Activated naive CD8-positive, alpha-beta T cell treated with anti-CD3 and anti-CD28 coated beads, Interleukin-2, amount 50 U/mL, for 24 hours (primary cell): Measurements from ENCODE around the gene ACOT6.
"Not testable (repeated sequence)": the region's sequence is repeated elsewhere in the genome, so short reads cannot be mapped to it uniquely, and the experiment has no call there.

Experiments
- ATAC-seq: fragments of 150-1000 bp; cut with Tn5 transposase; one replicate; pipeline ENCODE4 v1.10.0; 2021
- DNase-seq: peaks from one replicate; pipeline ENCODE4 v3.0.0; 2021
- H3K27ac Mint-ChIP-seq: one replicate; pipeline ENCODE4 v1.8.0; 2021; ENCODE audit warnings: mild to moderate bottlenecking, mixed read lengths
- H3K27me3 Mint-ChIP-seq: one replicate; pipeline ENCODE4 v1.8.0; 2021; ENCODE audit warnings: mixed read lengths
- H3K36me3 Mint-ChIP-seq: one replicate; pipeline ENCODE4 v1.8.0; 2021; ENCODE audit warnings: low read depth, mixed read lengths
- H3K4me1 Mint-ChIP-seq: one replicate; pipeline ENCODE4 v1.8.0; 2021; ENCODE audit warnings: mixed read lengths
- H3K4me3 Mint-ChIP-seq: one replicate; pipeline ENCODE4 v1.8.0; 2021; ENCODE audit warnings: mild to moderate bottlenecking, moderate library complexity, mixed read lengths
- H3K9me3 Mint-ChIP-seq: one replicate; pipeline ENCODE4 v1.8.0; 2021; ENCODE audit warnings: mixed read lengths

The ACOT6 gene

GRCh38 chr14:73619524-73619923 lies 7.2 kb downstream of the ACOT6 start:
- Mint-ChIP-seq H3K9me3 (no peaks in the 10 kb centered on the region), H3K36me3 (no peaks in the 10 kb centered on the region), H3K4me3 (no peak overlapping the region), H3K27me3 (no peaks in the 10 kb centered on the region), H3K27ac (no peak overlapping the region), H3K4me1 (no peaks in the 10 kb centered on the region)
- ATAC-seq (no peak), DNase-seq (no peak)

- Mint-ChIP-seq H3K9me3 (no peaks in the 10 kb centered on the region), H3K27me3 (no peaks in the 10 kb centered on the region), H3K4me1 (no peaks in the 10 kb centered on the region), H3K27ac (no peak overlapping the region), H3K4me3 (no peak overlapping the region), H3K36me3 (no peaks in the 10 kb centered on the region)
- ATAC-seq (no peak), DNase-seq (no peak)
Observed at GRCh38 chr14:73620268-73620667, 8.0 kb downstream of the ACOT6 start.

- no peak for DNase-seq
- Mint-ChIP-seq H3K9me3 (no peaks in the 10 kb centered on the region), H3K4me1 (no peaks in the 10 kb centered on the region), H3K4me3 (no peak overlapping the region), H3K27ac (no peak overlapping the region), H3K36me3 (no peaks in the 10 kb centered on the region), H3K27me3 (no peaks in the 10 kb centered on the region)
- no peak for ATAC-seq
Observed at GRCh38 chr14:73623504-73624054, 11.3 kb downstream of the ACOT6 start.

- Mint-ChIP-seq H3K4me1 (no peaks in the 10 kb centered on the region), H3K9me3 (no peaks in the 10 kb centered on the region), H3K27ac (no peak overlapping the region), H3K36me3 (no peaks in the 10 kb centered on the region), H3K4me3 (no peak overlapping the region), H3K27me3 (no peaks in the 10 kb centered on the region)
- no peak for DNase-seq
- no peak for ATAC-seq
Observed at GRCh38 chr14:73625706-73626105, 13.4 kb downstream of the ACOT6 start.

GRCh38 chr14:73627151-73627558 lies 14.8 kb downstream of the ACOT6 start:
- Mint-ChIP-seq H3K27me3 (no peaks in the 10 kb centered on the region), H3K36me3 (no peaks in the 10 kb centered on the region), H3K4me3 (no peak overlapping the region), H3K27ac (no peak overlapping the region), H3K9me3 (no peaks in the 10 kb centered on the region), H3K4me1 (no peaks in the 10 kb centered on the region)
- no peak for DNase-seq
- peak; percentile 20 for ATAC-seq

GRCh38 chr14:73630009-73630780 lies 17.9 kb downstream of the ACOT6 start:
- no peak overlapping the region for H3K27ac Mint-ChIP-seq
- peaks cover 5% of the 10 kb centered on the region for H3K27me3 Mint-ChIP-seq

GRCh38 chr14:73633116-73634010 lies 21.0 kb downstream of the ACOT6 start:
- Mint-ChIP-seq H3K4me3 (peak overlapping the region; percentile 37), H3K27ac (no peak overlapping the region), H3K27me3 (peaks cover 5% of the 10 kb centered on the region), H3K9me3 (no peaks in the 10 kb centered on the region), H3K36me3 (no peaks in the 10 kb centered on the region), H3K4me1 (peaks cover 9% of the 10 kb centered on the region)
- DNase-seq: peak; percentile 59
- peak; percentile 85 for ATAC-seq

More at GRCh38 chr14:73630009-73630780, 17.9 kb downstream of the ACOT6 start:
- Mint-ChIP-seq H3K4me3 (no peak overlapping the region), H3K4me1 (peaks cover 9% of the 10 kb centered on the region), H3K9me3 (no peaks in the 10 kb centered on the region), H3K36me3 (no peaks in the 10 kb centered on the region)
- ATAC-seq (no peak), DNase-seq (no peak)

GRCh38 chr14:73634011-73634833 lies 21.9 kb downstream of the ACOT6 start:
- H3K9me3 Mint-ChIP-seq: no peaks in the 10 kb centered on the region
- ATAC-seq: peak; percentile 6
- peak overlapping the region; percentile 31 for H3K27ac Mint-ChIP-seq
- H3K4me1 Mint-ChIP-seq: peaks cover 9% of the 10 kb centered on the region
- H3K36me3 Mint-ChIP-seq: no peaks in the 10 kb centered on the region
- peaks cover 5% of the 10 kb centered on the region for H3K27me3 Mint-ChIP-seq
- peak overlapping the region; percentile 37 for H3K4me3 Mint-ChIP-seq
- DNase-seq: no peak

GRCh38 chr14:73636355-73636754 lies 24.0 kb downstream of the ACOT6 start:
- not testable (repeated sequence) for ATAC-seq, H3K4me3 Mint-ChIP-seq, H3K36me3 Mint-ChIP-seq, DNase-seq, H3K9me3 Mint-ChIP-seq, H3K27ac Mint-ChIP-seq, H3K4me1 Mint-ChIP-seq, H3K27me3 Mint-ChIP-seq

- peaks cover 5% of the 10 kb centered on the region for H3K27me3 Mint-ChIP-seq
- H3K4me3 Mint-ChIP-seq: no peak overlapping the region
- no peak overlapping the region for H3K27ac Mint-ChIP-seq
- no peaks in the 10 kb centered on the region for H3K9me3 Mint-ChIP-seq
- DNase-seq (no peak), ATAC-seq (no peak)
- H3K4me1 Mint-ChIP-seq: peaks cover 9% of the 10 kb centered on the region
- H3K36me3 Mint-ChIP-seq: no peaks in the 10 kb centered on the region
Observed at GRCh38 chr14:73637830-73638229, 25.5 kb downstream of the ACOT6 start.

- H3K27me3 Mint-ChIP-seq: no peaks in the 10 kb centered on the region
- no peaks in the 10 kb centered on the region for H3K36me3 Mint-ChIP-seq
- peaks cover 15% of the 10 kb centered on the region for H3K4me1 Mint-ChIP-seq
- H3K9me3 Mint-ChIP-seq: no peaks in the 10 kb centered on the region
- DNase-seq (no peak), ATAC-seq (no peak)
- no peak overlapping the region for H3K27ac Mint-ChIP-seq
- H3K4me3 Mint-ChIP-seq: no peak overlapping the region
Observed at GRCh38 chr14:73640796-73641365, 28.6 kb downstream of the ACOT6 start.

- DNase-seq: peak; percentile 94
- Mint-ChIP-seq H3K9me3 (no peaks in the 10 kb centered on the region), H3K27ac (peak within 1 kb of the TSS; percentile 91), H3K27me3 (no peaks in the 10 kb centered on the region), H3K36me3 (no peaks in the 10 kb centered on the region), H3K4me1 (peaks cover 17% of the 10 kb centered on the region), H3K4me3 (peak within 1 kb of the TSS; percentile 95)
- peak; percentile 100 for ATAC-seq
Observed at GRCh38 chr14:73644531-73645247, 32.4 kb downstream of the ACOT6 start, which contains the start of gene DNAL1. TSS of gene DNAL1 (plus strand) at chr14:73644986. CDS start at chr14:73645040, 54 bp downstream.

GRCh38 chr14:73645248-73645610 lies 32.9 kb downstream of the ACOT6 start:
- H3K27ac Mint-ChIP-seq: peak overlapping the region; percentile 91
- no peaks in the 10 kb centered on the region for H3K27me3 Mint-ChIP-seq
- H3K9me3 Mint-ChIP-seq: no peaks in the 10 kb centered on the region
- peak overlapping the region; percentile 95 for H3K4me3 Mint-ChIP-seq
- ATAC-seq (no peak), DNase-seq (no peak)
- H3K36me3 Mint-ChIP-seq: no peaks in the 10 kb centered on the region
- peaks cover 17% of the 10 kb centered on the region for H3K4me1 Mint-ChIP-seq
